WTC11 (cell line): ENCODE data around the gene LCN15.

Source experiments
- FOXJ3 ChIP-seq: sonication (generic); formaldehyde crosslinking; IDR thresholded peaks from 2 replicates; pipeline ENCODE4 v1.9.0; 2021; ENCODE audit warnings: missing genetic modification reagents, mild to moderate bottlenecking, borderline replicate concordance
- GABPB1 ChIP-seq: sonication (generic); formaldehyde crosslinking; IDR thresholded peaks from 2 replicates; pipeline ENCODE4 v1.8.1; 2023; ENCODE audit warnings: mild to moderate bottlenecking, missing genetic modification reagents
- JUN ChIP-seq: sonication (generic); formaldehyde crosslinking; IDR thresholded peaks from 2 replicates; pipeline ENCODE4 v1.8.0; 2023; ENCODE audit warnings: mild to moderate bottlenecking, missing genetic modification reagents
- TEAD4 ChIP-seq: sonication (generic); formaldehyde crosslinking; IDR thresholded peaks from 2 replicates; pipeline ENCODE4 v1.8.0; 2022; ENCODE audit warnings: mild to moderate bottlenecking, missing genetic modification reagents
- ZNF317 ChIP-seq: sonication (generic); formaldehyde crosslinking; IDR thresholded peaks from 2 replicates; pipeline ENCODE4 v1.8.1; 2023; ENCODE audit warnings: low read depth, mild to moderate bottlenecking, moderate library complexity, missing genetic modification reagents, borderline replicate concordance
- TF ChIP-seq, protein P1 (sequence below): fragments of 200-600 bp; IDR thresholded peaks from 2 replicates; pipeline ENCODE4 v1.8.0; 2022; ENCODE audit warnings: antibody characterized with exemption
- TF ChIP-seq, protein P2 (sequence below): sonication (generic); formaldehyde crosslinking; IDR thresholded peaks from 2 replicates; pipeline ENCODE4 v1.8.1; 2022; ENCODE audit warnings: low read depth, missing genetic modification reagents, borderline replicate concordance
- TF ChIP-seq, protein P3 (sequence below): sonication (generic); formaldehyde crosslinking; conservative IDR thresholded peaks from 2 replicates; pipeline ENCODE4 v1.8.1; 2022; ENCODE audit warnings: mild to moderate bottlenecking, missing genetic modification reagents
- TF ChIP-seq, protein P4 (sequence below): sonication (generic); formaldehyde crosslinking; IDR thresholded peaks from 2 replicates; pipeline ENCODE4 v1.8.1; 2023; ENCODE audit warnings: mild to moderate bottlenecking, missing genetic modification reagents, borderline replicate concordance
- TF ChIP-seq, protein P5 (sequence below): sonication (generic); formaldehyde crosslinking; IDR thresholded peaks from 2 replicates; pipeline ENCODE4 v1.8.1; 2023; ENCODE audit warnings: mild to moderate bottlenecking, missing genetic modification reagents, moderate library complexity

GRCh38 chr9:136775191-136775590 is 10.9 kb upstream of the LCN15 start:
- TF ChIP-seq, protein P1, sequence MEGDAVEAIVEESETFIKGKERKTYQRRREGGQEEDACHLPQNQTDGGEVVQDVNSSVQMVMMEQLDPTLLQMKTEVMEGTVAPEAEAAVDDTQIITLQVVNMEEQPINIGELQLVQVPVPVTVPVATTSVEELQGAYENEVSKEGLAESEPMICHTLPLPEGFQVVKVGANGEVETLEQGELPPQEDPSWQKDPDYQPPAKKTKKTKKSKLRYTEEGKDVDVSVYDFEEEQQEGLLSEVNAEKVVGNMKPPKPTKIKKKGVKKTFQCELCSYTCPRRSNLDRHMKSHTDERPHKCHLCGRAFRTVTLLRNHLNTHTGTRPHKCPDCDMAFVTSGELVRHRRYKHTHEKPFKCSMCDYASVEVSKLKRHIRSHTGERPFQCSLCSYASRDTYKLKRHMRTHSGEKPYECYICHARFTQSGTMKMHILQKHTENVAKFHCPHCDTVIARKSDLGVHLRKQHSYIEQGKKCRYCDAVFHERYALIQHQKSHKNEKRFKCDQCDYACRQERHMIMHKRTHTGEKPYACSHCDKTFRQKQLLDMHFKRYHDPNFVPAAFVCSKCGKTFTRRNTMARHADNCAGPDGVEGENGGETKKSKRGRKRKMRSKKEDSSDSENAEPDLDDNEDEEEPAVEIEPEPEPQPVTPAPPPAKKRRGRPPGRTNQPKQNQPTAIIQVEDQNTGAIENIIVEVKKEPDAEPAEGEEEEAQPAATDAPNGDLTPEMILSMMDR: no peak
- TF ChIP-seq GABPB1 (CRISPR knock-in tag): no peak
- no peak for TF ChIP-seq TEAD4 (CRISPR knock-in tag)
- TF ChIP-seq, protein P2, sequence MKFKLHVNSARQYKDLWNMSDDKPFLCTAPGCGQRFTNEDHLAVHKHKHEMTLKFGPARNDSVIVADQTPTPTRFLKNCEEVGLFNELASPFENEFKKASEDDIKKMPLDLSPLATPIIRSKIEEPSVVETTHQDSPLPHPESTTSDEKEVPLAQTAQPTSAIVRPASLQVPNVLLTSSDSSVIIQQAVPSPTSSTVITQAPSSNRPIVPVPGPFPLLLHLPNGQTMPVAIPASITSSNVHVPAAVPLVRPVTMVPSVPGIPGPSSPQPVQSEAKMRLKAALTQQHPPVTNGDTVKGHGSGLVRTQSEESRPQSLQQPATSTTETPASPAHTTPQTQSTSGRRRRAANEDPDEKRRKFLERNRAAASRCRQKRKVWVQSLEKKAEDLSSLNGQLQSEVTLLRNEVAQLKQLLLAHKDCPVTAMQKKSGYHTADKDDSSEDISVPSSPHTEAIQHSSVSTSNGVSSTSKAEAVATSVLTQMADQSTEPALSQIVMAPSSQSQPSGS (CRISPR knock-in tag): no peak
- TF ChIP-seq, protein P3, sequence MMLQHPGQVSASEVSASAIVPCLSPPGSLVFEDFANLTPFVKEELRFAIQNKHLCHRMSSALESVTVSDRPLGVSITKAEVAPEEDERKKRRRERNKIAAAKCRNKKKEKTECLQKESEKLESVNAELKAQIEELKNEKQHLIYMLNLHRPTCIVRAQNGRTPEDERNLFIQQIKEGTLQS (CRISPR knock-in tag): no peak
- no peak for TF ChIP-seq JUN
- TF ChIP-seq FOXJ3 (CRISPR knock-in tag): no peak
- TF ChIP-seq, protein P4, sequence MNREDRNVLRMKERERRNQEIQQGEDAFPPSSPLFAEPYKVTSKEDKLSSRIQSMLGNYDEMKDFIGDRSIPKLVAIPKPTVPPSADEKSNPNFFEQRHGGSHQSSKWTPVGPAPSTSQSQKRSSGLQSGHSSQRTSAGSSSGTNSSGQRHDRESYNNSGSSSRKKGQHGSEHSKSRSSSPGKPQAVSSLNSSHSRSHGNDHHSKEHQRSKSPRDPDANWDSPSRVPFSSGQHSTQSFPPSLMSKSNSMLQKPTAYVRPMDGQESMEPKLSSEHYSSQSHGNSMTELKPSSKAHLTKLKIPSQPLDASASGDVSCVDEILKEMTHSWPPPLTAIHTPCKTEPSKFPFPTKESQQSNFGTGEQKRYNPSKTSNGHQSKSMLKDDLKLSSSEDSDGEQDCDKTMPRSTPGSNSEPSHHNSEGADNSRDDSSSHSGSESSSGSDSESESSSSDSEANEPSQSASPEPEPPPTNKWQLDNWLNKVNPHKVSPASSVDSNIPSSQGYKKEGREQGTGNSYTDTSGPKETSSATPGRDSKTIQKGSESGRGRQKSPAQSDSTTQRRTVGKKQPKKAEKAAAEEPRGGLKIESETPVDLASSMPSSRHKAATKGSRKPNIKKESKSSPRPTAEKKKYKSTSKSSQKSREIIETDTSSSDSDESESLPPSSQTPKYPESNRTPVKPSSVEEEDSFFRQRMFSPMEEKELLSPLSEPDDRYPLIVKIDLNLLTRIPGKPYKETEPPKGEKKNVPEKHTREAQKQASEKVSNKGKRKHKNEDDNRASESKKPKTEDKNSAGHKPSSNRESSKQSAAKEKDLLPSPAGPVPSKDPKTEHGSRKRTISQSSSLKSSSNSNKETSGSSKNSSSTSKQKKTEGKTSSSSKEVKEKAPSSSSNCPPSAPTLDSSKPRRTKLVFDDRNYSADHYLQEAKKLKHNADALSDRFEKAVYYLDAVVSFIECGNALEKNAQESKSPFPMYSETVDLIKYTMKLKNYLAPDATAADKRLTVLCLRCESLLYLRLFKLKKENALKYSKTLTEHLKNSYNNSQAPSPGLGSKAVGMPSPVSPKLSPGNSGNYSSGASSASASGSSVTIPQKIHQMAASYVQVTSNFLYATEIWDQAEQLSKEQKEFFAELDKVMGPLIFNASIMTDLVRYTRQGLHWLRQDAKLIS: no peak
- no peak for TF ChIP-seq ZNF317
- TF ChIP-seq, protein P5, sequence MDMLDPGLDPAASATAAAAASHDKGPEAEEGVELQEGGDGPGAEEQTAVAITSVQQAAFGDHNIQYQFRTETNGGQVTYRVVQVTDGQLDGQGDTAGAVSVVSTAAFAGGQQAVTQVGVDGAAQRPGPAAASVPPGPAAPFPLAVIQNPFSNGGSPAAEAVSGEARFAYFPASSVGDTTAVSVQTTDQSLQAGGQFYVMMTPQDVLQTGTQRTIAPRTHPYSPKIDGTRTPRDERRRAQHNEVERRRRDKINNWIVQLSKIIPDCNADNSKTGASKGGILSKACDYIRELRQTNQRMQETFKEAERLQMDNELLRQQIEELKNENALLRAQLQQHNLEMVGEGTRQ (CRISPR knock-in tag): no peak
